GM12878 (cell line): ENCODE data around the gene RAB43. TPM values are rescaled to one million over a fixed set of nuclear protein-coding genes. Genes with fewer than 3 reads are reported as not detected.

Experiments
- ATAC-seq: fragments of 200-7000 bp; cut with Tn5 transposase; 3 replicates; pipeline ENCODE4 v1.9.1; 2020; ENCODE audit warnings: mild to moderate bottlenecking, moderate library complexity
- BruUV-seq: library from RNA; stranded (reverse); fragments of 400-500 nt; replicated peaks from 2 replicates; lab custom pipeline; 2021; lab: Mats Ljungman, UMichigan
- CTCF ChIA-PET: fragments of 300-600 bp; sonication (Branson Sonifier 250); formaldehyde crosslinking; extraction: SDS; loops from one replicate; lab custom pipeline; 2021; ENCODE audit warnings: inconsistent platforms; lab: Yijun Ruan, JAX
- POLR2A ChIA-PET: fragments of 350-600 bp; formaldehyde crosslinking; extraction: SDS; loops from one replicate; lab custom pipeline; 2021; ENCODE audit warnings: inconsistent platforms; lab: Charles Lee
- RAD21 ChIA-PET: fragments of 300-600 bp; sonication (Branson Sonifier 250); formaldehyde crosslinking; loops from one replicate; lab custom pipeline; 2023; ENCODE audit warnings: antibody characterized with exemption; ENCODE audit not compliant: unreplicated experiment; lab: Charles Lee
- SMC1A ChIA-PET: fragments of 300-600 bp; sonication (Branson Sonifier 250); formaldehyde crosslinking; loops from one replicate; lab custom pipeline; 2023; ENCODE audit not compliant: unreplicated experiment, uncharacterized antibody; lab: Charles Lee
- DNase-seq: peaks from one replicate; pipeline ENCODE4 v3.0.0-alpha.2; 2011; ENCODE audit warnings: low read depth, low spot score
- FAIRE-seq: peaks from 3 replicates; lab custom pipeline; 2011; peaks lifted over from hg19 to GRCh38; lab: Jason Lieb, UNC
- H2AFZ ChIP-seq: 2 replicates; pipeline ENCODE4 v1.6.0; 2011; ENCODE audit warnings: low read depth, low read length, control low read depth; ENCODE audit not compliant: control insufficient read depth
- H3K27ac ChIP-seq: 2 replicates; pipeline ENCODE4 v1.5.1; 2011; ENCODE audit warnings: control low read depth; ENCODE audit not compliant: control insufficient read depth, insufficient read depth
- H3K27me3 ChIP-seq, 2 experiments: replicated peaks in 1 of 2; 2 replicates each; pipeline versions ENCODE4 v1.6.0 to v1.6.1; 2011; ENCODE audit warnings: low read length in 1 of 2; ENCODE audit not compliant: control insufficient read depth in 2 of 2, insufficient read depth in 2 of 2
- H3K36me3 ChIP-seq, 2 experiments: 2 replicates each; pipeline ENCODE4 v1.5.1; 2011; ENCODE audit warnings: low read length in 1 of 2; ENCODE audit not compliant: control insufficient read depth in 2 of 2, insufficient read depth in 2 of 2
- H3K4me1 ChIP-seq: 2 replicates; pipeline ENCODE4 v1.6.1; 2011; ENCODE audit warnings: mild to moderate bottlenecking, low read length, moderate library complexity, mixed read lengths; ENCODE audit not compliant: control insufficient read depth, insufficient read depth
- H3K4me2 ChIP-seq: 2 replicates; pipeline ENCODE4 v1.6.0; 2011; ENCODE audit warnings: control low read depth; ENCODE audit not compliant: control insufficient read depth, insufficient read depth
- H3K4me3 ChIP-seq: fragments of 200-600 bp; sonication (generic); 2 replicates; pipeline ENCODE4 v1.5.1; 2016
- H3K79me2 ChIP-seq: 2 replicates; pipeline ENCODE4 v1.6.0; 2011; ENCODE audit warnings: low read length; ENCODE audit not compliant: control insufficient read depth, insufficient read depth
- H3K9ac ChIP-seq: 2 replicates; pipeline ENCODE4 v1.8.0; 2011; ENCODE audit warnings: low read length, control low read depth, mixed read lengths; ENCODE audit not compliant: control insufficient read depth, insufficient read depth
- H3K9me3 ChIP-seq: replicated peaks from 3 replicates; pipeline ENCODE4 v1.5.1; 2011; ENCODE audit warnings: mild to moderate bottlenecking, low read length; ENCODE audit not compliant: control insufficient read depth, insufficient read depth
- H4K20me1 ChIP-seq: 2 replicates; pipeline ENCODE4 v1.6.0; 2011; ENCODE audit not compliant: control insufficient read depth, insufficient read depth
- CEBPB ChIP-seq, 2 experiments: fragments of 150-350 bp in 1 of 2; IDR thresholded peaks; 2 replicates each; pipeline ENCODE4 v1.6.1; 2012 to 2014; ENCODE audit warnings: low read depth in 2 of 2, low read length in 2 of 2, borderline replicate concordance in 1 of 2, inconsistent platforms in 1 of 2
- MYC ChIP-seq: IDR thresholded peaks from 2 replicates; pipeline ENCODE4 v1.6.1; 2011; ENCODE audit warnings: mild to moderate bottlenecking, low read length, moderate library complexity, inconsistent platforms; ENCODE audit not compliant: insufficient read depth, insufficient replicate concordance, insufficient read length, severe bottlenecking
- NBN ChIP-seq: fragments of 450-650 bp; IDR thresholded peaks from 2 replicates; pipeline ENCODE4 v1.6.1; 2016
- SIX5 ChIP-seq: IDR thresholded peaks from 2 replicates; pipeline ENCODE4 v1.6.1; 2011; ENCODE audit warnings: mild to moderate bottlenecking, low read depth, low read length, moderate library complexity; ENCODE audit not compliant: severe bottlenecking
- WRNIP1 ChIP-seq: IDR thresholded peaks from 2 replicates; pipeline ENCODE4 v1.6.1; 2011; ENCODE audit warnings: low read depth, low read length, improper control_type of control experiment, borderline replicate concordance
- ZBED1 ChIP-seq: IDR thresholded peaks from 2 replicates; pipeline ENCODE4 v1.6.1; 2016; ENCODE audit warnings: borderline replicate concordance
- ZBTB40 ChIP-seq: fragments of 450-650 bp; IDR thresholded peaks from 2 replicates; pipeline ENCODE4 v1.6.1; 2016; ENCODE audit warnings: mild to moderate bottlenecking, moderate library complexity, borderline replicate concordance
- WGBS: methylation state at CpG from one replicate; pipeline ENCODE4 v1.1.6; 2016; ENCODE audit warnings: low lambda C conversion rate; ENCODE audit not compliant: insufficient replicate concordance, insufficient coverage; ENCODE audit errors: missing lambda C conversion rate; 5-methylcytosine and 5-hydroxymethylcytosine counted together
- in situ Hi-C: fragments of 300-500 bp; cut with MboI; formaldehyde crosslinking; loops from 9 replicates; pipeline ENCODE4 v1.14.3; 2018; ENCODE audit warnings: mixed read lengths
- intact Hi-C: fragments of 100-400 bp; cut with micrococcal nuclease; formaldehyde crosslinking; loops from one replicate; pipeline ENCODE4 v1.14.2; 2022; ENCODE audit not compliant: unreplicated experiment
- polyA plus RNA-seq, 11 experiments: library from polyadenylated mRNA; depleted of rRNA in 4 of 11; unstranded in 6 of 11; stranded (reverse) in 5 of 11; fragments of >200 nt; fragmentation: Nextera tagmentation in 4 of 11; fragmentation: Illumina TruSeq in 1 of 11; extraction: Ambion mirVana in 4 of 11; extraction: Trizol in 1 of 11; gene quantifications; 1 replicate in 1 of 11; 2 replicates in 10 of 11; pipeline versions ENCODE4 v1.2.1 to v1.2.3, GENCODE V29; 2011 to 2016; ENCODE audit warnings: inconsistent platforms in 2 of 11, missing spikeins in 2 of 11, low read depth in 1 of 11
- total RNA-seq, 4 experiments: library from RNA; depleted of rRNA in 3 of 4; stranded (reverse); fragments of >200 nt in 3 of 4; fragmentation: Illumina TruSeq in 1 of 4; extraction: Trizol in 1 of 4; gene quantifications; 2 replicates each; pipeline versions ENCODE4 v1.2.1 to v1.2.3, GENCODE V29; 2013 to 2021
- TF ChIP-seq, protein P1 (sequence below): fragments of 450-650 bp; IDR thresholded peaks from 2 replicates; pipeline ENCODE4 v1.6.1; 2016; ENCODE audit warnings: mild to moderate bottlenecking

RAB43 gene
- total and polyA plus RNA-seq, 10 of the 15 experiments (the other 5 are each of a cell fraction or from before 2014, with no cell fraction given), result 0.08 to 14.0 (median 4.0) TPM

- H3K27ac ChIP-seq, result no peak overlapping the region
- ChIA-PET POLR2A (no interaction called here), CTCF (interaction anchor here (0.9 kb wide), 1 partner anchor 116 kb away, joined by 3 read pairs; no protein-coding TSS in a partner anchor), SMC1A (no interaction called here), RAD21 (interaction anchor here (0.7 to 1.2 kb wide), 2 partner anchors 33 to 116 kb away, joined by 3 to 4 read pairs; no protein-coding TSS in a partner anchor)
- no peak overlapping the region for H3K4me2 ChIP-seq
- H4K20me1 ChIP-seq, result no peaks in the 10 kb centered on the region
- H3K36me3 ChIP-seq, result no peaks in the 10 kb centered on the region
- no peak overlapping the region for H3K9ac ChIP-seq
- H3K27me3 ChIP-seq, result no peaks in the 10 kb centered on the region
- 50% methylated on average over 4 of the region's 4 CpGs for WGBS
- no peak for FAIRE-seq
- no peak overlapping the region for H3K4me3 ChIP-seq
- BruUV-seq, result no TSS peak
- intact Hi-C loops, result no loop called here
- TF ChIP-seq CEBPB (IDR thresholded peaks at IDR 0.05; ENCODE audit: borderline replicate concordance in 1 of 2, low read depth in 2 of 2, low read length in 2 of 2) (no peak), ZBED1 (no peak), WRNIP1 (no peak), ZBTB40 (no peak), SIX5 (no peak), NBN (no peak), MYC (no peak)
- TF ChIP-seq, protein P1, sequence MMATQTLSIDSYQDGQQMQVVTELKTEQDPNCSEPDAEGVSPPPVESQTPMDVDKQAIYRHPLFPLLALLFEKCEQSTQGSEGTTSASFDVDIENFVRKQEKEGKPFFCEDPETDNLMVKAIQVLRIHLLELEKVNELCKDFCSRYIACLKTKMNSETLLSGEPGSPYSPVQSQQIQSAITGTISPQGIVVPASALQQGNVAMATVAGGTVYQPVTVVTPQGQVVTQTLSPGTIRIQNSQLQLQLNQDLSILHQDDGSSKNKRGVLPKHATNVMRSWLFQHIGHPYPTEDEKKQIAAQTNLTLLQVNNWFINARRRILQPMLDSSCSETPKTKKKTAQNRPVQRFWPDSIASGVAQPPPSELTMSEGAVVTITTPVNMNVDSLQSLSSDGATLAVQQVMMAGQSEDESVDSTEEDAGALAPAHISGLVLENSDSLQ, result no peak
- TF ChIP-seq, all 136 proteins: peak for 0
- no peaks in the 10 kb centered on the region for H3K4me1 ChIP-seq
- H3K9me3 ChIP-seq, result no peaks in the 10 kb centered on the region
- DNase-seq, result no peak
- no peak overlapping the region for H2AFZ ChIP-seq
- in situ Hi-C loops, result no loop called here
- no peak for ATAC-seq
- H3K79me2 ChIP-seq, result no peaks in the 10 kb centered on the region
These were observed 35.8 kb downstream of the RAB43 start for GRCh38 chr3:129085818-129086217.
